Measurements from ENCODE around the gene RFLNA. TPM values are rescaled to one million over a fixed set of nuclear protein-coding genes. Genes with fewer than 3 reads are reported as not detected.
A peak's percentile ranks its signal among the peaks of the same experiment; 100 is the strongest.

Gene RFLNA
- total and polyA plus RNA-seq, 2 of the 13 experiments (the other 11 are each of a cell fraction or from before 2014, with no cell fraction given), result not detected

GRCh38 chr12:124321040-124321481 lies 26.2 kb downstream of the RFLNA start (continued):
- TF ChIP-seq PCBP1 (IDR thresholded peaks at IDR 0.05; ENCODE audit: borderline replicate concordance, low read depth, low read length), result 0 out of 2 replicates have a peak, but pooled peaks have one; percentile 50
- TF ChIP-seq, protein P1, sequence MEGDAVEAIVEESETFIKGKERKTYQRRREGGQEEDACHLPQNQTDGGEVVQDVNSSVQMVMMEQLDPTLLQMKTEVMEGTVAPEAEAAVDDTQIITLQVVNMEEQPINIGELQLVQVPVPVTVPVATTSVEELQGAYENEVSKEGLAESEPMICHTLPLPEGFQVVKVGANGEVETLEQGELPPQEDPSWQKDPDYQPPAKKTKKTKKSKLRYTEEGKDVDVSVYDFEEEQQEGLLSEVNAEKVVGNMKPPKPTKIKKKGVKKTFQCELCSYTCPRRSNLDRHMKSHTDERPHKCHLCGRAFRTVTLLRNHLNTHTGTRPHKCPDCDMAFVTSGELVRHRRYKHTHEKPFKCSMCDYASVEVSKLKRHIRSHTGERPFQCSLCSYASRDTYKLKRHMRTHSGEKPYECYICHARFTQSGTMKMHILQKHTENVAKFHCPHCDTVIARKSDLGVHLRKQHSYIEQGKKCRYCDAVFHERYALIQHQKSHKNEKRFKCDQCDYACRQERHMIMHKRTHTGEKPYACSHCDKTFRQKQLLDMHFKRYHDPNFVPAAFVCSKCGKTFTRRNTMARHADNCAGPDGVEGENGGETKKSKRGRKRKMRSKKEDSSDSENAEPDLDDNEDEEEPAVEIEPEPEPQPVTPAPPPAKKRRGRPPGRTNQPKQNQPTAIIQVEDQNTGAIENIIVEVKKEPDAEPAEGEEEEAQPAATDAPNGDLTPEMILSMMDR (CRISPR knock-in tag; IDR thresholded peaks at IDR 0.05), result peak; percentile 96

DNA sequence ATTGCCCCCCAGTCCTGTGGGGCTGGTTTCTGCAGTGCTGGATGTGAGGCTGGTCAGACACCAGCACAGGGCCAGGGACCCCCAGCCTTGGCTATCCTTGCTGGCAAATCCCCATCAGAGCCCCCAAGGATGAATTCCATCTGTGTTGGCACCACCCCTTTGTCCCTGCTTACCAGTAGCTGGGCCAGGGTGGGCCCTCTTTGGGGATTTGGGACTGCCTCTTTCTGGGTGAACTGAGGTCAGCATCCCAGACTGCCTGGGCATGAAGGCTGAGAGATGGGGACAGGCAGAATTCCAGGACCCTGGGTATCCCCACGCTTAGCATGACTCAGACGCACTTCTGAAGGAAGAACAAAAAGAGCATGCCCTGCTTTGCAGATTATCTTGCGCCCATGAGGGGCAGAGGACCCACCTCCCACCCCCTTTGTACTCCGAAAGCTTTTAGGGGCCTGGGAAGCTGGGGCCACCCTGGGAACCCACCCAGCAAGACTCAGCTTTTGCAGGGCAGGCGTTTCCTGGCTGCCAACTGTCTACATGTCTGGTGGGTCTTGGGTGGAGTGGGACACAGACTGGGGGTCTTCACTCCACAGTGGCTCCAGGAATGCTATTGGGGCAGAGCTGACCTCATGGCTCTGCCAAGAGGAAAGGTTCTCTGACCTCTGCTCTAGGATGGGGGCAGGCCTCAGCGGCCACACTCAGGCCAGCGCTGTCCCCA lies 26.8 kb downstream of the RFLNA start:
- WGBS (ENCODE audit: low lambda C conversion rate), result 88% methylated on average over 4 of the region's 7 CpGs
- Histone ChIP-seq H3K79me2 (ENCODE audit: insufficient read depth, low read length) (no peaks in the 10 kb centered on the region), H3K9me3 (ENCODE audit: low read length) (peaks cover 7% of the 10 kb centered on the region), H3K27me3 (ENCODE audit: control insufficient read depth in 1 of 2, insufficient read depth in 2 of 2, low read length in 2 of 2) (peaks cover 7 to 26% of the 10 kb centered on the region in 2 experiments; a peak in 4 of 5 replicates), H3K4me1 (ENCODE audit: insufficient read depth, low read length) (no peaks in the 10 kb centered on the region), H3K4me3 (replicated peaks in 1 of 3; ENCODE audit: insufficient read depth in 1 of 3, low read depth in 2 of 3, low read length in 3 of 3) (no peak overlapping the region), H3K27ac (ENCODE audit: extremely low read length, insufficient read depth, low read length) (no peak overlapping the region), H3K9ac (ENCODE audit: insufficient read depth, low read depth, low read length) (no peak overlapping the region), H3K36me3 (replicated peaks in 1 of 2; ENCODE audit: control insufficient read depth in 1 of 2, insufficient read depth in 2 of 2, low read length in 2 of 2) (0 out of 5 replicates have a peak, but pooled peaks cover 4 to 8% of the 10 kb centered on the region in 2 experiments), H3K4me2 (ENCODE audit: low read depth, low read length) (no peak overlapping the region), H4K20me1 (ENCODE audit: insufficient read depth, low read length) (no peaks in the 10 kb centered on the region), H2AFZ (ENCODE audit: low read length) (no peak overlapping the region)
- BruUV-seq (replicated peaks), result no TSS peak
- no peak for TF ChIP-seq CHD2 (IDR thresholded peaks at IDR 0.05; ENCODE audit: low read depth, low read length)
- TF ChIP-seq, protein P2, sequence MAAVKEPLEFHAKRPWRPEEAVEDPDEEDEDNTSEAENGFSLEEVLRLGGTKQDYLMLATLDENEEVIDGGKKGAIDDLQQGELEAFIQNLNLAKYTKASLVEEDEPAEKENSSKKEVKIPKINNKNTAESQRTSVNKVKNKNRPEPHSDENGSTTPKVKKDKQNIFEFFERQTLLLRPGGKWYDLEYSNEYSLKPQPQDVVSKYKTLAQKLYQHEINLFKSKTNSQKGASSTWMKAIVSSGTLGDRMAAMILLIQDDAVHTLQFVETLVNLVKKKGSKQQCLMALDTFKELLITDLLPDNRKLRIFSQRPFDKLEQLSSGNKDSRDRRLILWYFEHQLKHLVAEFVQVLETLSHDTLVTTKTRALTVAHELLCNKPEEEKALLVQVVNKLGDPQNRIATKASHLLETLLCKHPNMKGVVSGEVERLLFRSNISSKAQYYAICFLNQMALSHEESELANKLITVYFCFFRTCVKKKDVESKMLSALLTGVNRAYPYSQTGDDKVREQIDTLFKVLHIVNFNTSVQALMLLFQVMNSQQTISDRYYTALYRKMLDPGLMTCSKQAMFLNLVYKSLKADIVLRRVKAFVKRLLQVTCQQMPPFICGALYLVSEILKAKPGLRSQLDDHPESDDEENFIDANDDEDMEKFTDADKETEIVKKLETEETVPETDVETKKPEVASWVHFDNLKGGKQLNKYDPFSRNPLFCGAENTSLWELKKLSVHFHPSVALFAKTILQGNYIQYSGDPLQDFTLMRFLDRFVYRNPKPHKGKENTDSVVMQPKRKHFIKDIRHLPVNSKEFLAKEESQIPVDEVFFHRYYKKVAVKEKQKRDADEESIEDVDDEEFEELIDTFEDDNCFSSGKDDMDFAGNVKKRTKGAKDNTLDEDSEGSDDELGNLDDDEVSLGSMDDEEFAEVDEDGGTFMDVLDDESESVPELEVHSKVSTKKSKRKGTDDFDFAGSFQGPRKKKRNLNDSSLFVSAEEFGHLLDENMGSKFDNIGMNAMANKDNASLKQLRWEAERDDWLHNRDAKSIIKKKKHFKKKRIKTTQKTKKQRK (IDR thresholded peaks at IDR 0.05; ENCODE audit: low read length), result no peak
- no peak for TF ChIP-seq SETDB1 (CRISPR knock-in tag; IDR thresholded peaks at IDR 0.05; ENCODE audit: borderline replicate concordance)
- TF ChIP-seq SNAI1 (CRISPR knock-in tag; IDR thresholded peaks at IDR 0.05; ENCODE audit: borderline replicate concordance), result no peak
- no peak for TF ChIP-seq HNRNPUL1 (IDR thresholded peaks at IDR 0.05; ENCODE audit: low read depth, low read length)
- no peak for TF ChIP-seq KDM5B (CRISPR knock-in tag; IDR thresholded peaks at IDR 0.05; ENCODE audit: borderline replicate concordance)
- TF ChIP-seq HOXA7 (CRISPR knock-in tag; IDR thresholded peaks at IDR 0.05), result no peak
- TF ChIP-seq ZNF557 (CRISPR knock-in tag; IDR thresholded peaks at IDR 0.05), result no peak
- TF ChIP-seq GABPB1 (CRISPR knock-in tag; IDR thresholded peaks at IDR 0.05), result no peak
- intact Hi-C loops (cut with micrococcal nuclease; ENCODE audit: unreplicated experiment) (loop anchor here (1.0 kb wide), 2 partner anchors 267 to 285 kb away; no protein-coding TSS in a partner anchor), in situ Hi-C loops (cut with HindIII; ENCODE audit: extremely low pct_ligation_motif_present, low pct_unique_long_range_greater_than_20kb) (loop anchor here (5.0 kb wide), 1 partner anchor 269 kb away; no protein-coding TSS in a partner anchor)
- DNase-seq (ENCODE audit: low spot score) (no peak), FAIRE-seq (no peak), ATAC-seq (peak; percentile 16)
- ChIA-PET CTCF (ENCODE audit: low intra/inter-chr PET ratio, low total read pairs) (interaction anchor here (1.2 to 3.4 kb wide), 3 partner anchors 268 to 289 kb away, joined by 5 to 59 read pairs (median 21); no protein-coding TSS in a partner anchor), POLR2A (no interaction called here)
